ENCODE data around the gene UBA3. TPM values are rescaled to one million over a fixed set of nuclear protein-coding genes. Genes with fewer than 3 reads are reported as not detected.

UBA3 gene
- total RNA-seq, 1 donor from 2014 or later, result 75.6 TPM

DNA sequence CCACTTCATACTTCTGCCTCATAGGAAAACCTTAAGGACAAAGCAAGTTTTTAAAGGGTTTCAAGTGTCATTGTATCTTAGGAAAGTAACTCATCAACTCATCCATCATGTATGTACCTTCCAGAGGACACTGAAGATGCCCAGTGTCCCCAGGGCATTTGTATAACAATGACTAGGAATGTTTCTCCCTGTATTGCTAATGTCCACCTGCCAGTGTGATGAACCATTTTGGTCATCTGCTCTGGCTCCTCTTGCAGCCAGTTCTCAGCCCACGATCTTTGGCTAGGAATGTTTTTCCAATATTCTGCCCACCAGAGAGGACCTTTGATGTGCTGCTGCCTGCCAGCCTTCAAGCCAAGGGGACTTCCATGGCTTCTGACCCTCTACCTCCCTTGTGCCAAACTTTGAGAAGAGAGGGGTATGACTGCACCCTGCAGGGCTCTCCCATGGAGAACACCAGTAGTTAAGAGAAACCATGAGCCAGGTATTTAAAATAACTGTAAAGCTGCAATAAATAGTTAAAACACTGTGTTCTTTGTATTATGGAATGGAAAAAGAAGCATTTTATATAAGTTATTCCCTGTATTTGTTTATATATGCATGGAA is 30.9 kb upstream of the UBA3 start:
- TF ChIP-seq, protein P1, sequence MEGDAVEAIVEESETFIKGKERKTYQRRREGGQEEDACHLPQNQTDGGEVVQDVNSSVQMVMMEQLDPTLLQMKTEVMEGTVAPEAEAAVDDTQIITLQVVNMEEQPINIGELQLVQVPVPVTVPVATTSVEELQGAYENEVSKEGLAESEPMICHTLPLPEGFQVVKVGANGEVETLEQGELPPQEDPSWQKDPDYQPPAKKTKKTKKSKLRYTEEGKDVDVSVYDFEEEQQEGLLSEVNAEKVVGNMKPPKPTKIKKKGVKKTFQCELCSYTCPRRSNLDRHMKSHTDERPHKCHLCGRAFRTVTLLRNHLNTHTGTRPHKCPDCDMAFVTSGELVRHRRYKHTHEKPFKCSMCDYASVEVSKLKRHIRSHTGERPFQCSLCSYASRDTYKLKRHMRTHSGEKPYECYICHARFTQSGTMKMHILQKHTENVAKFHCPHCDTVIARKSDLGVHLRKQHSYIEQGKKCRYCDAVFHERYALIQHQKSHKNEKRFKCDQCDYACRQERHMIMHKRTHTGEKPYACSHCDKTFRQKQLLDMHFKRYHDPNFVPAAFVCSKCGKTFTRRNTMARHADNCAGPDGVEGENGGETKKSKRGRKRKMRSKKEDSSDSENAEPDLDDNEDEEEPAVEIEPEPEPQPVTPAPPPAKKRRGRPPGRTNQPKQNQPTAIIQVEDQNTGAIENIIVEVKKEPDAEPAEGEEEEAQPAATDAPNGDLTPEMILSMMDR (conservative IDR thresholded peaks at IDR 0.05), result no peak
- peaks cover 31% of the 10 kb centered on the region for H3K4me1 Mint-ChIP-seq
- peak overlapping the region; percentile 78 for H3K27ac Mint-ChIP-seq (ENCODE audit: unreplicated experiment)
- DNase-seq (ENCODE audit: low read depth, low spot score), result no peak
- no peaks in the 10 kb centered on the region for H3K36me3 Mint-ChIP-seq (ENCODE audit: low read depth)
- H3K27me3 Mint-ChIP-seq (ENCODE audit: low read depth), result no peaks in the 10 kb centered on the region
- H3K4me3 Mint-ChIP-seq, result no peak overlapping the region
- no peaks in the 10 kb centered on the region for H3K9me3 Mint-ChIP-seq

DNA sequence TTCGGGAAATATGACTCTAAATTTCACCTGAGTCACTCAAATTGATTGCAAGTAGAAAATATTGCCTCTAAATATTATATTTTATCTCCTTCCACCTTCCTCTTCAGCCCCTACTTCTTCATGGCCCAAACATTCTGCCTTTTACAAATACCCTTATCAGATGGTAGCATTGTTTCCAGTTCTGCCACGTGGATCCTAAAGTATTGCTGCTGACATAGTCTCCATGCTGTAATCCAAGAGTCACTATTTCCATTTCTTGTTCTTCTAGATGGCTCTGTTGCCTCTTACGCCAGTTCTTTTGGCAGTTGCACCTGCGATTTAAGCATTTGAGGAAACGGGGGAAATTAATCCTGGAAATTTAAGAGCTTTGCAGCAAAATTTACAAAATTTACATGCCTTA is 28.6 kb upstream of the UBA3 start:
- Mint-ChIP-seq H3K36me3 (ENCODE audit: low read depth) (no peaks in the 10 kb centered on the region), H3K9me3 (no peaks in the 10 kb centered on the region), H3K27ac (ENCODE audit: unreplicated experiment) (no peak overlapping the region), H3K4me1 (peaks cover 20% of the 10 kb centered on the region), H3K27me3 (ENCODE audit: low read depth) (no peaks in the 10 kb centered on the region), H3K4me3 (no peak overlapping the region)
- no peak for DNase-seq (ENCODE audit: low read depth, low spot score)
- TF ChIP-seq, protein P1 (conservative IDR thresholded peaks at IDR 0.05), result no peak

DNA sequence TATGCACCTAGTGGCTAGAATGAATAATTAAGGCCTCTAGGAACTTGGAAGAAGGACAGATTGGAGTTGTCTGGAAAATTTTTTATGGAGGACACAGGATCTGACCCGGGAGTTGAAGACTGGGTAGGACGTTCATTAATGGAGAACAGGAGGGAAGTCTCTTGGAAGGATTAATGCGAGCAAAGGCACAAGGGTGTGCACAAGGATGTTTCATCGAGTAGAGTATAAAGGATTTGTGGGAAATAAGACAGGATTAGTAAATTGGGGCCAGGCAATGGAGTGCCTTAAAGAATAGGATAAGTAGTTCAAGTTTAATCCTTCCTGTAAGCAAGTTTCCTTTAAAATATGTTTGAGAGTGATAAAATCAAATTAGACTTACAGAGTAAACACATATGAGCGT is 27.7 kb upstream of the UBA3 start:
- DNase-seq (ENCODE audit: low read depth, low spot score), result no peak
- H3K9me3 Mint-ChIP-seq, result no peaks in the 10 kb centered on the region
- no peaks in the 10 kb centered on the region for H3K36me3 Mint-ChIP-seq (ENCODE audit: low read depth)
- TF ChIP-seq, protein P1 (conservative IDR thresholded peaks at IDR 0.05), result no peak
- no peaks in the 10 kb centered on the region for H3K27me3 Mint-ChIP-seq (ENCODE audit: low read depth)
- no peak overlapping the region for H3K4me3 Mint-ChIP-seq
- H3K27ac Mint-ChIP-seq (ENCODE audit: unreplicated experiment), result no peak overlapping the region
- H3K4me1 Mint-ChIP-seq, result peaks cover 10% of the 10 kb centered on the region

DNA sequence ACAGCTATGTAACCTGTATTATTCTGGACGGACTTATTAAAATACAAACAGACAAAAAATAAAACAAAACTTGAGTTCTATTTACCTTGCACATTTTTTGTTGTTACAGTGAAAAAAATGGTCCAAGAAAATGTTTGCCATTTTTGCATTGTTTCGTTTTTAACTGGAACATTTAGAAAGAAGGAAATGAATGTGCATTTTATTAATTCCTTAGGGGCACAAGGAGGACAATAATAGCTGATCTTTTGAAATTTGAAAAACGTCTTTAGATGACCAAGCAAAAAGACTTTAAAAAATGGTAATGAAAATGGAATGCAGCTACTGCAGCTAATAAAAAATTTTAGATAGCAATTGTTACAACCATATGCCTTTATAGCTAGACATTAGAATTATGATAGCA is 25.2 kb upstream of the UBA3 start:
- no peak for DNase-seq (ENCODE audit: low read depth, low spot score)
- H3K9me3 Mint-ChIP-seq, result no peaks in the 10 kb centered on the region
- H3K27ac Mint-ChIP-seq (ENCODE audit: unreplicated experiment), result no peak overlapping the region
- peaks cover 5% of the 10 kb centered on the region for H3K4me1 Mint-ChIP-seq
- H3K27me3 Mint-ChIP-seq (ENCODE audit: low read depth), result no peaks in the 10 kb centered on the region
- peaks cover 7% of the 10 kb centered on the region for H3K36me3 Mint-ChIP-seq (ENCODE audit: low read depth)
- no peak overlapping the region for H3K4me3 Mint-ChIP-seq
- TF ChIP-seq, protein P1 (conservative IDR thresholded peaks at IDR 0.05), result no peak

DNA sequence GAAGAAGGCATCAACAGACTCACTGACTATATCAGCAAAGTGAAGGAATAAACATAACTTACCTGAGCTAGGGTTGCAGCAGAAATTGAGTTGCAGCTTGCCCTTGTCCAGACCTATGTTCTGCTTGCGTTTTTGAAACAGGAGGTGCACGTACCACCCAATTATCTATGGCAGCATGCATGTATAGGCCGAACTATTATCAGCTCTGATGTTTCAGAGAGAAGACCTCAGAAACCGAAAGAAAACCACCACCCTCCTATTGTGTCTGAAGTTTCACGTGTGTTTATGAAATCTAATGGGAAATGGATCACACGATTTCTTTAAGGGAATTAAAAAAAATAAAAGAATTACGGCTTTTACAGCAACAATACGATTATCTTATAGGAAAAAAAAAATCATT is 24.4 kb upstream of the UBA3 start:
- Mint-ChIP-seq H3K4me3 (no peak overlapping the region), H3K36me3 (ENCODE audit: low read depth) (peaks cover 11% of the 10 kb centered on the region), H3K27me3 (ENCODE audit: low read depth) (no peaks in the 10 kb centered on the region), H3K4me1 (peaks cover 10% of the 10 kb centered on the region), H3K9me3 (no peaks in the 10 kb centered on the region), H3K27ac (ENCODE audit: unreplicated experiment) (no peak overlapping the region)
- no peak for DNase-seq (ENCODE audit: low read depth, low spot score)
- TF ChIP-seq, protein P1 (conservative IDR thresholded peaks at IDR 0.05), result no peak

All from neural crest cell (in vitro differentiated cells).